Endothelial cell of umbilical vein (primary cell): ENCODE measurements around the gene LLGL2. TPM values are rescaled to one million over a fixed set of nuclear protein-coding genes. Genes with fewer than 3 reads are reported as not detected.

Experiments
- BruUV-seq: library from RNA; stranded (reverse); fragments of 400-500 nt; replicated peaks from 2 replicates; lab custom pipeline; 2021; lab: Mats Ljungman, UMichigan
- CTCF ChIA-PET: fragments of 300-600, 350-600 bp; sonication (Branson Sonifier 250); formaldehyde crosslinking; loops from one replicate; lab custom pipeline; 2021; ENCODE audit warnings: antibody characterized with exemption, inconsistent platforms; lab: Charles Lee
- POLR2A ChIA-PET: fragments of 300-600, 350-600 bp; sonication (Branson Sonifier 250); formaldehyde crosslinking; loops from one replicate; lab custom pipeline; 2021; ENCODE audit warnings: antibody characterized with exemption, inconsistent platforms; lab: Charles Lee
- DNase-seq: peaks from one replicate; pipeline ENCODE4 v3.0.0-alpha.2; 2011; ENCODE audit warnings: low read depth, low spot score
- FAIRE-seq: peaks from 2 replicates; lab custom pipeline; 2011; peaks lifted over from hg19 to GRCh38; lab: Jason Lieb, UNC
- H2AFZ ChIP-seq: 2 replicates; pipeline ENCODE4 v1.6.0; 2012; ENCODE audit warnings: low read depth, low read length, control low read depth, inconsistent platforms
- H3K27ac ChIP-seq: 2 replicates; pipeline ENCODE4 v1.5.1; 2011; ENCODE audit warnings: low read depth, mild to moderate bottlenecking, control low read depth, low read length, moderate library complexity; ENCODE audit not compliant: insufficient read depth
- H3K27me3 ChIP-seq, 2 experiments: 2 replicates each; pipeline versions ENCODE4 v1.6.0 to v1.6.1; 2011; ENCODE audit warnings: low read length in 2 of 2, mixed read lengths in 1 of 2; ENCODE audit not compliant: control insufficient read depth in 2 of 2, insufficient read depth in 2 of 2
- H3K36me3 ChIP-seq, 2 experiments: 2 replicates in 1 of 2; 3 replicates in 1 of 2; pipeline ENCODE4 v1.5.1; 2011; ENCODE audit warnings: low read length in 2 of 2, mild to moderate bottlenecking in 1 of 2, moderate library complexity in 1 of 2; ENCODE audit not compliant: control insufficient read depth in 2 of 2, insufficient read depth in 2 of 2; ENCODE audit errors: extremely low read depth in 1 of 2
- H3K4me1 ChIP-seq: 3 replicates; pipeline ENCODE4 v1.5.1; 2011; ENCODE audit warnings: mild to moderate bottlenecking, low read length; ENCODE audit not compliant: control insufficient read depth, insufficient read depth; ENCODE audit errors: extremely low read depth
- H3K4me2 ChIP-seq: 2 replicates; pipeline ENCODE4 v1.6.1; 2011; ENCODE audit warnings: low read length, control low read depth, mixed read lengths; ENCODE audit not compliant: insufficient read depth
- H3K4me3 ChIP-seq, 3 experiments: fragments of 200-600 bp in 1 of 3; sonication (generic), shearing (Covaris generic) in 1 of 3; replicated peaks in 1 of 3; 2 replicates each; pipeline ENCODE4 v1.5.1; 2011 to 2016; ENCODE audit warnings: control low read depth in 3 of 3, low read length in 3 of 3, mild to moderate bottlenecking in 2 of 3, inconsistent platforms in 1 of 3, low read depth in 1 of 3, moderate library complexity in 1 of 3; ENCODE audit not compliant: insufficient read depth in 1 of 3
- H3K79me2 ChIP-seq: 2 replicates; pipeline ENCODE4 v1.6.0; 2012; ENCODE audit warnings: low read length, inconsistent platforms; ENCODE audit not compliant: control insufficient read depth, insufficient read depth
- H3K9ac ChIP-seq: replicated peaks from 2 replicates; pipeline ENCODE3; 2011; ENCODE audit warnings: low read length, control low read depth; ENCODE audit not compliant: insufficient read depth; ENCODE audit errors: extremely low read depth
- H3K9me1 ChIP-seq: replicated peaks from 3 replicates; pipeline ENCODE4 v1.6.0; 2011; ENCODE audit warnings: mild to moderate bottlenecking, low read length; ENCODE audit not compliant: control insufficient read depth, insufficient read depth; ENCODE audit errors: extremely low read depth
- H3K9me3 ChIP-seq: replicated peaks from 2 replicates; pipeline ENCODE4 v1.5.1; 2012; ENCODE audit warnings: low read length, inconsistent platforms; ENCODE audit not compliant: control insufficient read depth, insufficient read depth
- H4K20me1 ChIP-seq: replicated peaks from 2 replicates; pipeline ENCODE3; 2011; ENCODE audit warnings: mild to moderate bottlenecking, low read length; ENCODE audit not compliant: control insufficient read depth, insufficient read depth; ENCODE audit errors: extremely low read depth
- POLR2A ChIP-seq: IDR thresholded peaks from 2 replicates; pipeline ENCODE4 v1.6.1; 2012; ENCODE audit warnings: low read depth, mild to moderate bottlenecking, control low read depth, low read length
- POLR2AphosphoS5 ChIP-seq: IDR thresholded peaks from 2 replicates; pipeline ENCODE4 v1.6.1; 2012; ENCODE audit warnings: low read depth, mild to moderate bottlenecking, control low read depth, low read length, moderate library complexity; ENCODE audit not compliant: insufficient read depth
- dilution Hi-C: fragments of 300-500 bp; cut with MboI; formaldehyde crosslinking; loops from one replicate; pipeline ENCODE4 v1.15.0; 2019; ENCODE audit warnings: low sequenced_read_pairs; ENCODE audit not compliant: extremely low pct_ligation_motif_present
- intact Hi-C: fragments of 100-400 bp; cut with micrococcal nuclease; formaldehyde crosslinking; loops from one replicate; pipeline ENCODE4 v1.10.0; 2022
- polyA plus RNA-seq, 4 experiments: library from polyadenylated mRNA; depleted of rRNA in 3 of 4; stranded (reverse) in 3 of 4; unstranded in 1 of 4; fragments of >200 nt; gene quantifications; 2 replicates each; pipeline versions ENCODE4 v1.2.1 to v1.2.3, GENCODE V29; 2011 to 2012; ENCODE audit warnings: missing spikeins in 1 of 4
- total RNA-seq: library from RNA; stranded (reverse); gene quantifications from 2 replicates; pipeline ENCODE4 v1.2.3, GENCODE V29; 2021
- TF ChIP-seq, protein P1 (sequence below), 2 donors: IDR thresholded peaks; 1 replicate in 1 of 2; 2 replicates in 1 of 2; pipeline ENCODE4 v1.5.1; 2011; ENCODE audit warnings: low read length in 2 of 2, mild to moderate bottlenecking in 2 of 2, moderate library complexity in 2 of 2, control low read depth in 1 of 2, inconsistent platforms in 1 of 2, low read depth in 1 of 2; ENCODE audit not compliant: insufficient read depth in 1 of 2; ENCODE audit errors: extremely low read depth in 1 of 2

The LLGL2 gene
- total and polyA plus RNA-seq, 2 donors (not counting 3 experiments of a cell fraction or from before 2014, with no cell fraction given): 5.3 to 5.4 TPM

DNA sequence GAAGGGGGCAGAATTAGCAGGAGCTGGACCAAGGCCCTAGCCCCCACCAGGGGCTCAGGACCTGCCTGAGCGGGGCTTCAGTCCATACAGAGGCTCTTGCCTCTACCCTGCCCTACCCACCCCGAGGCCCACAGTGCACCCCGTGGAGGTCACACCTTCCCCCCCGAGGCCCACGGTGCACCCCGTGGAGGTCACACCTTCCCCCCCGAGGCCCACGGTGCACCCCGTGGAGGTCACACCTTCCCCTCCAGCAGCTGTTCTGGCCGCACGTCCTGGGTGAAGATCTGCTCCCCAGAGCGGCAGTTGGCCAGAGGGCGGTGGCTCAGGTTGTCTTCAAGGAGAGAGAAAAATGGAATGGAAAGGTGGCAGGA lies 21.5 kb upstream of the LLGL2 start:
- intact Hi-C loops: no loop called here
- Histone ChIP-seq H2AFZ (no peak overlapping the region), H4K20me1 (no peaks in the 10 kb centered on the region), H3K9ac (no peak overlapping the region), H3K9me3 (no peaks in the 10 kb centered on the region), H3K4me3 (no peak overlapping the region), H3K36me3 (peaks cover 0 to 33% of the 10 kb centered on the region in 2 experiments), H3K27ac (no peak overlapping the region), H3K27me3 (no peaks in the 10 kb centered on the region), H3K4me2 (no peak overlapping the region), H3K79me2 (no peaks in the 10 kb centered on the region), H3K9me1 (no peaks in the 10 kb centered on the region), H3K4me1 (no peaks in the 10 kb centered on the region)
- dilution Hi-C loops: no loop called here
- DNase-seq (no peak), FAIRE-seq (no peak)
- CTCF ChIA-PET: interaction anchor here (1.5 to 2.2 kb wide), 2 partner anchors 13 kb away, joined by 7 read pairs; partner anchors contain the start of gene TSEN54
- no TSS peak for BruUV-seq
- POLR2A ChIA-PET: no interaction called here
- TF ChIP-seq POLR2AphosphoS5: no peak

DNA sequence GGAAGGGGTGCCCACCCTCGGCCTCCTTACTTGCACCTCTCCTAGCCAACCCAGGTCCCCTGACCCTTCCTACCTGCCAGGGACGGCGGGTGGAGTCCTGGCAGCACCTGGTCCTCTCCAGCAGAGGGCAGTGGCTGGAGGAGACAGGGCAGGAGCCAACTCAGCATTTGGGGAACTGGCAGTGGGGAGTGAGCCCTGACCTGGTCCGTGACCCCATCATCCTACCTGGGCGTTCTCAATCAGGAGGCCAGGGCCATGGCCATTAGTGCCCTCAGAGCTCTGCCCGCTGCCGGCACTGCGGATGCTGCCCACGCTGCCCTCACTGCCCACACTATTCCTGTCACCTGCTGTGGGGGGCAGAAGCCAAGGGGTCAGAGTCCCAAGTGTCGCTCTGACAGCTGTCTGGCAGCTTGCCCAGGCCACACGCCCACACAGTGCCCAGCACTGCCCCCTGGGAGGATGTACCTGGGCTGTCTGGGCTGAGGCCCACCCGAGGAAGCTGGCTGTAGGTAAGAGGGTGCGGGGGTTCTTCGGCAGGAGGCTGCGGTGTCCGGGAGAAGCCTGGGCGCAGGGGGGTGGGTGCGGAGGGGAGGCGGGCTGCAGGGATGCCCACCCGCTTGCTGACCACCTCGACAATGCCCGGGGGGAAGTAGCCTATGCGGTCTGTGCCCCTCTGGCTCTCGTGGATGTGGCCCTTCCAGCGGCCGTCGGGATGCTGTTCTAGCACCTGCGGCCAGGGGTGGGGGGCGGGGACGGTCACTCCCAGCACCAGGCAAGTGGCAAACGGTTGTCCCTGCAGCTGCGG lies 20.9 kb upstream of the LLGL2 start:
- H3K4me2 ChIP-seq: no peak overlapping the region
- no peak for TF ChIP-seq POLR2A
- TF ChIP-seq, protein P1, sequence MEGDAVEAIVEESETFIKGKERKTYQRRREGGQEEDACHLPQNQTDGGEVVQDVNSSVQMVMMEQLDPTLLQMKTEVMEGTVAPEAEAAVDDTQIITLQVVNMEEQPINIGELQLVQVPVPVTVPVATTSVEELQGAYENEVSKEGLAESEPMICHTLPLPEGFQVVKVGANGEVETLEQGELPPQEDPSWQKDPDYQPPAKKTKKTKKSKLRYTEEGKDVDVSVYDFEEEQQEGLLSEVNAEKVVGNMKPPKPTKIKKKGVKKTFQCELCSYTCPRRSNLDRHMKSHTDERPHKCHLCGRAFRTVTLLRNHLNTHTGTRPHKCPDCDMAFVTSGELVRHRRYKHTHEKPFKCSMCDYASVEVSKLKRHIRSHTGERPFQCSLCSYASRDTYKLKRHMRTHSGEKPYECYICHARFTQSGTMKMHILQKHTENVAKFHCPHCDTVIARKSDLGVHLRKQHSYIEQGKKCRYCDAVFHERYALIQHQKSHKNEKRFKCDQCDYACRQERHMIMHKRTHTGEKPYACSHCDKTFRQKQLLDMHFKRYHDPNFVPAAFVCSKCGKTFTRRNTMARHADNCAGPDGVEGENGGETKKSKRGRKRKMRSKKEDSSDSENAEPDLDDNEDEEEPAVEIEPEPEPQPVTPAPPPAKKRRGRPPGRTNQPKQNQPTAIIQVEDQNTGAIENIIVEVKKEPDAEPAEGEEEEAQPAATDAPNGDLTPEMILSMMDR (IDR thresholded peaks at IDR 0.05; ENCODE audit: extremely low read depth in 1 of 2, insufficient read depth in 1 of 2, low read depth in 1 of 2, low read length in 2 of 2): peak; percentile 34 to 51
- DNase-seq (no peak), FAIRE-seq (no peak)
- dilution Hi-C loops (no loop called here), intact Hi-C loops (no loop called here)
- H3K79me2 ChIP-seq: no peaks in the 10 kb centered on the region
- no peaks in the 10 kb centered on the region for H3K27me3 ChIP-seq
- H4K20me1 ChIP-seq: no peaks in the 10 kb centered on the region
- no peak overlapping the region for H3K4me3 ChIP-seq
- ChIA-PET POLR2A (no interaction called here), CTCF (interaction anchor here (1.5 kb wide), 1 partner anchor 12 kb away, joined by 7 read pairs; the partner anchor contains the start of gene TSEN54)
- H2AFZ ChIP-seq: no peak overlapping the region
- no peaks in the 10 kb centered on the region for H3K9me1 ChIP-seq
- no peak overlapping the region for H3K27ac ChIP-seq
- H3K9ac ChIP-seq: no peak overlapping the region
- H3K4me1 ChIP-seq: peaks cover 5% of the 10 kb centered on the region
- BruUV-seq: no TSS peak
- H3K9me3 ChIP-seq: no peaks in the 10 kb centered on the region
- H3K36me3 ChIP-seq: peaks cover 0 to 33% of the 10 kb centered on the region in 2 experiments
